Measurements from ENCODE around the gene MYBPC2.

- TF ChIP-seq CTCF (IDR thresholded peaks at IDR 0.05) (no peak), EZH2 (IDR thresholded peaks at IDR 0.05; ENCODE audit: borderline replicate concordance, insufficient read depth, low read depth, low read length, poor library complexity, severe bottlenecking) (no peak)
Observed at GRCh38 chr19:50427318-50427925, 5.3 kb upstream of the MYBPC2 start.

Measured in B cell (primary cell).